ENCODE results near the gene PHC2.

GRCh38 chr1:33439662-33440061, 8.8 kb upstream of the PHC2 start:
- TF ChIP-seq CREB1 (IDR thresholded peaks at IDR 0.05; ENCODE audit: low read depth) (no peak), CEBPB (IDR thresholded peaks at IDR 0.05) (no peak), REST (IDR thresholded peaks at IDR 0.05; ENCODE audit: low read depth) (no peak), TCF12 (IDR thresholded peaks at IDR 0.05; ENCODE audit: low read depth) (no peak), EGR1 (IDR thresholded peaks at IDR 0.05) (no peak)
